DMS153 treated with DMSO at 0.1 percent for 48 hours (cell line): ENCODE results near the gene CD3E.

Experiments used
- DNase-seq: peaks from one replicate; lab custom pipeline; 2025; ENCODE audit not compliant: unreplicated experiment; lab: John Stamatoyannopoulos, UW

CD3E gene

GRCh38 chr11:118304568-118305248 lies at the start of gene CD3E:
Gene CD3E (plus strand): TSS chr11:118304730. CDS start chr11:118304953, 223 bp downstream.
- DNase-seq: no peak

- no peak for DNase-seq
Measured at GRCh38 chr11:118258410-118258809, 46.1 kb upstream of the CD3E start.

GRCh38 chr11:118259138-118259537 lies 45.4 kb upstream of the CD3E start:
- no peak for DNase-seq

GRCh38 chr11:118260353-118260752 lies 44.2 kb upstream of the CD3E start:
- no peak for DNase-seq

- no peak for DNase-seq
Measured at GRCh38 chr11:118263112-118263511, 41.4 kb upstream of the CD3E start.

GRCh38 chr11:118263695-118264568 lies 40.6 kb upstream of the CD3E start, which contains the start of gene MPZL2:
Gene MPZL2 (minus strand): TSS chr11:118264297. CDS start chr11:118264153, 144 bp downstream.
- DNase-seq: peak; percentile 19

GRCh38 chr11:118264569-118265465 lies 39.7 kb upstream of the CD3E start:
- no peak for DNase-seq

- no peak for DNase-seq
Measured at GRCh38 chr11:118265954-118266353, 38.6 kb upstream of the CD3E start.

- DNase-seq: no peak
Measured at GRCh38 chr11:118267486-118267885, 37.0 kb upstream of the CD3E start.

GRCh38 chr11:118272001-118272400 lies 32.5 kb upstream of the CD3E start:
- no peak for DNase-seq

- no peak for DNase-seq
Measured at GRCh38 chr11:118274186-118274585, 30.3 kb upstream of the CD3E start.

- no peak for DNase-seq
Measured at GRCh38 chr11:118275176-118275575, 29.4 kb upstream of the CD3E start.

GRCh38 chr11:118276422-118276821 lies 28.1 kb upstream of the CD3E start:
- DNase-seq: no peak

- no peak for DNase-seq
Measured at GRCh38 chr11:118277312-118277711, 27.2 kb upstream of the CD3E start.

- no peak for DNase-seq
Measured at GRCh38 chr11:118281284-118281683, 23.2 kb upstream of the CD3E start.

GRCh38 chr11:118282606-118283005 lies 21.9 kb upstream of the CD3E start:
- no peak for DNase-seq

- DNase-seq: no peak
Measured at GRCh38 chr11:118283037-118283636, 21.4 kb upstream of the CD3E start.

- DNase-seq: no peak
Measured at GRCh38 chr11:118283756-118284350, 20.7 kb upstream of the CD3E start.

- DNase-seq: no peak
Measured at GRCh38 chr11:118286545-118286944, 18.0 kb upstream of the CD3E start.

- DNase-seq: no peak
Measured at GRCh38 chr11:118287006-118287405, 17.5 kb upstream of the CD3E start.
